ENCODE results near the gene OXT. TPM values are rescaled to one million over a fixed set of nuclear protein-coding genes. Genes with fewer than 3 reads are reported as not detected.
"Not testable (repeated sequence)": the region's sequence is repeated elsewhere in the genome, so short reads cannot be mapped to it uniquely, and the experiment has no call there.

The OXT gene
- total RNA-seq, 2 donors from 2014 or later: not detected

DNA sequence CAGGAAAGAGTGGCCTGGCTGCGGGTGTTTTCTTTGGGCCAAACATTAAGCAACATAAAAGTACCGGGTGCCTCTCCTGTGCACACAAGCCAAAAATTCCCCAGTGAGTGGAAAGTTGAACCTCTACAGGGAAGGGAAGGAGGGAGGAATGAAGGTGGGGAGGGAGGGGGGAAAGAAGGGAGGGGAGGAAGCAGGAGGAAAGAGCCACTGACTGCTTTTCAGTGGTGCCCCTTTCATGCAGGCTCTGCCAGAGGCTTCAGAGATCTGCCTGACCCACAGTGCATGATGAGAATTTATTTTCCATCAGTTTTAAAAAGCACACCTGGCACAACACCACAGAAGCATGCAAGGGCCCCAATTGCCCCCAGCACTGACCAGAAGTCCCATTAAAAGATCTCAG is 40.6 kb downstream of the OXT start:
- Histone ChIP-seq H3K27me3 (no peaks in the 10 kb centered on the region), H3K27ac (no peak overlapping the region), H3K9me3 (no peaks in the 10 kb centered on the region), H3K4me3 (no peak overlapping the region), H3K9ac (ENCODE audit: low read depth in 2 of 2, low read length in 2 of 2) (no peak overlapping the region), H3K36me3 (no peaks in the 10 kb centered on the region), H3K4me1 (no peaks in the 10 kb centered on the region)
- DNase-seq: no peak
- intact Hi-C loops (cut with DNase I): no loop called here
- TF ChIP-seq CTCF (IDR thresholded peaks at IDR 0.05): no peak

DNA sequence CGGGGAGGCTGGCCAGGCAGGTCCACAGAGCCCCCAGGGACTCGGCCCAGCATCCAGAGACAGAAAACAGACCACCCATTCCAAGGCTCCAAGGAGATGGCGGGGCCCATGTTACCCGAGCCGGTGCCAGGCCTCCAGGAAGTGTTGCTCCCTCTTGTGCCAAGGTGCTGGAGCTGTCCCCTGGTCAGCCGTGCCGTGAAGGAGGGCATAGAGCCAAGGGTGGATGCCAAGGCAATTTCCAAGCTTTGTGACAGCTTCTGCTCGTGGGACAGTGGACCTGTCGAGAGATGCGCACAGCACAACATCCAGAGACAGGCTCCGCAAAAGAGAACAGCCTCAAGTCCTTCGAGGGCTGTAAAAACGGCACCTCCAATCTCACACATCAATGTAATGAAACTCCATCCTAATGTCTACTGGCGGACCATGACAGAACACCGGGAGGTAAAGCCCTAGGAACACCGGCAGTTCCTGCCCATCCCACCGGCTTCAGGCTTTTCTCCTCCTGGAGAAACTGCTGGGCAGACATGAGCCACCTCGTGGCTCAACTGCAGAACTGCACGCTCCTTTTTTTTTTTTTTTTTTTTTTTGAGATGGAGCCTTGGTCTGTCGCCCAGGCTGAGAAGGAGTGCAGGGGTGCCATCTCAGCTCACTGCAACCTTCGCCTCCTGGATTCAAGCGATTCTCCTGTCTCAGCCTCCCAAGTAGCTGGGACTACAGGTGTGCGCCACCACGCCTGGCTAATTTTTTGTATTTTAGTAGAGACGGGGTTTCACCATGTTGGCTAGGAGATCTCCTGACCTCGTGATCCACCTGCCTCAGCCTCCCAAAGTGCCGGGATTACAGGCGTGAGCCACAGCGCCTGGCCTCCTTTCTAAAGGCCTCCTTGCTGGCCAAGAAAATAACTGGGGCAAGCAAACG is 44.0 kb downstream of the OXT start:
- Histone ChIP-seq H3K36me3 (no peaks in the 10 kb centered on the region), H3K4me3 (no peak overlapping the region), H3K27me3 (no peaks in the 10 kb centered on the region), H3K9ac (ENCODE audit: low read depth in 2 of 2, low read length in 2 of 2) (no peak overlapping the region), H3K4me1 (no peaks in the 10 kb centered on the region), H3K27ac (no peak overlapping the region), H3K9me3 (no peaks in the 10 kb centered on the region)
- TF ChIP-seq CTCF (IDR thresholded peaks at IDR 0.05): peak; percentile 83
- no peak for DNase-seq
- intact Hi-C loops (cut with DNase I): loop anchor here (5.0 kb wide), 1 partner anchor 63 kb away; no protein-coding TSS in a partner anchor

- Histone ChIP-seq H3K27ac (no peak overlapping the region), H3K4me3 (no peak overlapping the region), H3K9ac (ENCODE audit: low read depth in 2 of 2, low read length in 2 of 2) (no peak overlapping the region), H3K4me1 (no peaks in the 10 kb centered on the region), H3K9me3 (no peaks in the 10 kb centered on the region), H3K36me3 (no peaks in the 10 kb centered on the region), H3K27me3 (no peaks in the 10 kb centered on the region)
- no peak for DNase-seq
- TF ChIP-seq CTCF (IDR thresholded peaks at IDR 0.05): no peak
- intact Hi-C loops (cut with DNase I): loop anchor here (5.0 kb wide), 1 partner anchor 64 kb away; no protein-coding TSS in a partner anchor
These were observed 44.9 kb downstream of the OXT start for GRCh38 chr20:3116341-3116740.

DNA sequence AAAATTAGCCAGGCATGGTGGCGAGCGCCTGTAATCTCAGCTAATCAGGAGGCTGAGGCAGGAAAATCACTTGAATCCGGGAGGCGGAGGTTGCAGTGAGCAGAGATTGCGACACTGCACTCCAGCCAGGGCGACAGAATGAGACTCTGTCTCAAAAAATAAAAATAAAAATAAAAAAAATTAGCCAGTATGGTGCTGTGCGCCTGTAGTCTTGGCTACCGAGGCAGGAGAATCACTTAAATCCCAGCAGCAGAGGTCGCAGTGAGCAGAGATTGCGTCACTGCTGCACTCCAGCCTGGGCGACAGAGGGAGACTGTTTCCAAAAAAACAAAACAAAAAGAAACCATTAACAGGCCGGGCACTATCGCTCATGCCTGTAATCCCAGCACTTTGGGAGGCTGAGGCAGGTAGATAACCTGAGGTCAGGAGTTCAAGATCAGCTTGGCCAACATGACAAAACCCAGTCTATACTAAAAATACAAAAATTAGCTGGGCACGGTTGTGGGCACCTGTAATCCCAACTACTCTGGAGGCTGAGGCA is 46.5 kb downstream of the OXT start:
- intact Hi-C loops (cut with DNase I): loop anchor here (5.0 kb wide), 1 partner anchor 66 kb away; no protein-coding TSS in a partner anchor
- not testable (repeated sequence) for H3K27me3 ChIP-seq; H3K4me3 ChIP-seq; H3K9ac ChIP-seq (ENCODE audit: low read depth in 2 of 2, low read length in 2 of 2); H3K27ac ChIP-seq; DNase-seq; H3K36me3 ChIP-seq; H3K9me3 ChIP-seq; H3K4me1 ChIP-seq

DNA sequence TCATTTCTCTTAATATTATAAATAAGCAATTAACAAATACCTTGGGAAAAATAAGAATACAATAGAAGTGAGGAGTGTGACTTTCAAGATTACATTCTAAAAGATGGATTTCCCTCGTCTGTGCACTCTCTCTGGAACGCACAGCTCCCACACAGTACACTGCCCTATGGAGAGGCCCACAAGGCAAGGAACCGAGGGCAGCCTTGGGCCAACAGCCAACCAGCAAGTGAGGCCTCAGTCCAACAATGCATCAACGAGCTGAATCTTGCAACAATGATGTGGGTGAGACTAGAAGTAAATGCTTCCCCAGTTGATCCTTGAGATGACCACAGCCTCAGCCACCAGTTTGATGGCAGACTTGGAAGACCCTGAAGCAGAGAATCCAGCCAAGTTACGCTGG is 47.6 kb downstream of the OXT start:
- intact Hi-C loops (cut with DNase I): loop anchor here (5.0 kb wide), 1 partner anchor 67 kb away; no protein-coding TSS in a partner anchor
- Histone ChIP-seq H3K4me1 (no peaks in the 10 kb centered on the region), H3K27me3 (no peaks in the 10 kb centered on the region), H3K4me3 (no peak overlapping the region), H3K27ac (no peak overlapping the region), H3K9me3 (no peaks in the 10 kb centered on the region), H3K9ac (ENCODE audit: low read depth in 2 of 2, low read length in 2 of 2) (no peak overlapping the region), H3K36me3 (no peaks in the 10 kb centered on the region)
- TF ChIP-seq CTCF (IDR thresholded peaks at IDR 0.05): no peak
- no peak for DNase-seq
